Kidney (tissue), 14 donors: Measurements from ENCODE around the gene TANC1. TPM values are rescaled to one million over a fixed set of nuclear protein-coding genes. Genes with fewer than 3 reads are reported as not detected.

ENCODE experiments used
- DNase-seq, 5 donors: peaks; one replicate each; pipeline ENCODE4 v3.0.0-alpha.2; 2013 to 2020
- FAIRE-seq: peaks from 2 replicates; lab custom pipeline; 2012; peaks lifted over from hg19 to GRCh38; lab: Jason Lieb, UNC
- H3K27ac ChIP-seq, 2 donors: one replicate each; pipeline ENCODE4 v1.7.0; 2013; ENCODE audit warnings: low read depth in 2 of 2, low read length in 2 of 2, inconsistent platforms in 1 of 2
- H3K27me3 ChIP-seq: one replicate; pipeline ENCODE4 v1.7.1; 2013; ENCODE audit warnings: low read length, inconsistent platforms; ENCODE audit not compliant: control insufficient read depth, insufficient read depth
- H3K36me3 ChIP-seq, 3 donors: one replicate each; pipeline versions ENCODE4 v1.7.0 to v1.7.1; 2013; ENCODE audit warnings: low read length in 3 of 3, control low read depth in 1 of 3, inconsistent platforms in 1 of 3; ENCODE audit not compliant: insufficient read depth in 3 of 3, control insufficient read depth in 2 of 3
- H3K4me1 ChIP-seq, 3 donors: one replicate each; pipeline versions ENCODE4 v1.7.0 to v1.7.1; 2013; ENCODE audit warnings: low read length in 3 of 3, inconsistent platforms in 1 of 3, low read depth in 1 of 3; ENCODE audit not compliant: control insufficient read depth in 2 of 3, insufficient read depth in 2 of 3
- H3K4me3 ChIP-seq, 3 donors: one replicate each; pipeline versions ENCODE4 v1.7.0 to v1.8.1; 2013; ENCODE audit warnings: low read length in 3 of 3, control low read depth in 1 of 3, inconsistent platforms in 1 of 3
- H3K9ac ChIP-seq, 3 donors: one replicate each; pipeline versions ENCODE4 v1.7.0 to v1.7.1; 2013; ENCODE audit warnings: low read length in 3 of 3, control low read depth in 1 of 3, inconsistent platforms in 1 of 3
- H3K9me3 ChIP-seq, 3 donors: one replicate each; pipeline versions ENCODE4 v1.7.0 to v1.7.1; 2013; ENCODE audit warnings: low read length in 3 of 3, control low read depth in 1 of 3, inconsistent platforms in 1 of 3; ENCODE audit not compliant: control insufficient read depth in 2 of 3, insufficient read depth in 1 of 3
- intact Hi-C: fragments of 100-400 bp; cut with DNase I; formaldehyde crosslinking; loops from one replicate; pipeline ENCODE4 v1.11.1; 2022
- polyA plus RNA-seq: library from polyadenylated mRNA; stranded (reverse); fragments of 350-450 nt; fragmentation: Illumina TruSeq; extraction: RNeasy Lipid Tissue Mini Kit (QIAGEN cat#74804); gene quantifications from one replicate; pipeline ENCODE4 v1.2.3, GENCODE V29; 2014; ENCODE audit warnings: low read depth, low replicate concordance; ENCODE audit not compliant: insufficient read depth
- total RNA-seq: library from RNA; stranded (reverse); fragmentation: NEBNext Ultra II Directional; extraction: Animal tissue kit (Norgen Biotek cat#: 25700); gene quantifications from one replicate; pipeline ENCODE4 v1.2.1, GENCODE V29; 2021
- TF ChIP-seq, protein P1 (sequence below): IDR thresholded peaks from 3 replicates; pipeline ENCODE4 v1.5.1; 2012; ENCODE audit warnings: mild to moderate bottlenecking, moderate library complexity, borderline replicate concordance; ENCODE audit not compliant: insufficient read depth; ENCODE audit errors: extremely low read depth
- donor health status: control.
- donor health status: control.
- donor health status: control.
- donor health status: control.
- donor health status: control.
- donor health status: DM: yes; HTN: yes; CAD: no.
- donor health status: Normal renal cell carcinoma (clear cell type).

The TANC1 gene
- total and polyA plus RNA-seq, 2 donors from 2014 or later: 9.2 to 39.0 TPM

- TF ChIP-seq, protein P1, sequence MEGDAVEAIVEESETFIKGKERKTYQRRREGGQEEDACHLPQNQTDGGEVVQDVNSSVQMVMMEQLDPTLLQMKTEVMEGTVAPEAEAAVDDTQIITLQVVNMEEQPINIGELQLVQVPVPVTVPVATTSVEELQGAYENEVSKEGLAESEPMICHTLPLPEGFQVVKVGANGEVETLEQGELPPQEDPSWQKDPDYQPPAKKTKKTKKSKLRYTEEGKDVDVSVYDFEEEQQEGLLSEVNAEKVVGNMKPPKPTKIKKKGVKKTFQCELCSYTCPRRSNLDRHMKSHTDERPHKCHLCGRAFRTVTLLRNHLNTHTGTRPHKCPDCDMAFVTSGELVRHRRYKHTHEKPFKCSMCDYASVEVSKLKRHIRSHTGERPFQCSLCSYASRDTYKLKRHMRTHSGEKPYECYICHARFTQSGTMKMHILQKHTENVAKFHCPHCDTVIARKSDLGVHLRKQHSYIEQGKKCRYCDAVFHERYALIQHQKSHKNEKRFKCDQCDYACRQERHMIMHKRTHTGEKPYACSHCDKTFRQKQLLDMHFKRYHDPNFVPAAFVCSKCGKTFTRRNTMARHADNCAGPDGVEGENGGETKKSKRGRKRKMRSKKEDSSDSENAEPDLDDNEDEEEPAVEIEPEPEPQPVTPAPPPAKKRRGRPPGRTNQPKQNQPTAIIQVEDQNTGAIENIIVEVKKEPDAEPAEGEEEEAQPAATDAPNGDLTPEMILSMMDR: no peak
- H3K27me3 ChIP-seq: no peaks in the 10 kb centered on the region
- intact Hi-C loops: no loop called here
- no peaks in the 10 kb centered on the region for H3K9me3 ChIP-seq
- FAIRE-seq: no peak
- H3K4me3 ChIP-seq: no peak overlapping the region
- peaks cover 5 to 33% (median 15%) of the 10 kb centered on the region in 3 donors for H3K36me3 ChIP-seq
- peak in 2 of 5 donors; percentile 16 to 65 for DNase-seq
- no peak overlapping the region for H3K27ac ChIP-seq
- H3K9ac ChIP-seq: no peak overlapping the region
- peaks cover 0 to 2% (median 0%) of the 10 kb centered on the region in 3 donors for H3K4me1 ChIP-seq
Measured at GRCh38 chr2:159202568-159203071, 234.2 kb downstream of the TANC1 start.

GRCh38 chr2:159204381-159205144 lies 236.1 kb downstream of the TANC1 start:
- H3K36me3 ChIP-seq: peaks cover 3 to 18% (median 7%) of the 10 kb centered on the region in 3 donors
- H3K4me1 ChIP-seq: peaks cover 0 to 7% (median 0%) of the 10 kb centered on the region in 3 donors
- intact Hi-C loops: no loop called here
- H3K9ac ChIP-seq: no peak overlapping the region
- no peak overlapping the region for H3K4me3 ChIP-seq
- H3K27me3 ChIP-seq: no peaks in the 10 kb centered on the region
- H3K27ac ChIP-seq: no peak overlapping the region
- FAIRE-seq: no peak
- TF ChIP-seq, protein P1: no peak
- no peak for DNase-seq
- H3K9me3 ChIP-seq: no peaks in the 10 kb centered on the region

- Histone ChIP-seq H3K4me3 (no peak overlapping the region), H3K36me3 (peaks cover 0 to 13% (median 3%) of the 10 kb centered on the region in 3 donors), H3K9ac (no peak overlapping the region), H3K4me1 (peaks cover 0 to 14% (median 7%) of the 10 kb centered on the region in 3 donors), H3K27me3 (no peaks in the 10 kb centered on the region), H3K9me3 (no peaks in the 10 kb centered on the region), H3K27ac (no peak overlapping the region)
- peak in 1 of 5 donors; percentile 28 for DNase-seq
- no peak for FAIRE-seq
- intact Hi-C loops: no loop called here
- TF ChIP-seq, protein P1: no peak
Measured at GRCh38 chr2:159206736-159207380, 238.4 kb downstream of the TANC1 start.
